ENCODE results near the gene TMEM61.

TMEM61 gene

GRCh38 chr1:55039342-55040082 is 59.1 kb downstream of the TMEM61 start, which contains the start of gene PCSK9:
Gene PCSK9 (plus strand): TSS chr1:55039548. CDS start chr1:55039838, 290 bp downstream.
- no peak for DNase-seq (ENCODE audit: low spot score)

GRCh38 chr1:55040083-55040932 is 59.9 kb downstream of the TMEM61 start:
- DNase-seq (ENCODE audit: low spot score), result no peak

GRCh38 chr1:55040933-55041494 is 60.6 kb downstream of the TMEM61 start:
- no peak for DNase-seq (ENCODE audit: low spot score)

GRCh38 chr1:55041613-55042012 is 61.2 kb downstream of the TMEM61 start:
- DNase-seq (ENCODE audit: low spot score), result no peak

All from SK-N-DZ (cell line).